Prostate gland (tissue), 2 donors: ENCODE measurements around the gene NINJ2.

Experiments
- POLR2A ChIP-seq: fragments of 450-650 bp; IDR thresholded peaks from one replicate; pipeline ENCODE4 v1.6.1; 2016; ENCODE audit warnings: antibody characterized with exemption, mild to moderate bottlenecking
- POLR2AphosphoS5 ChIP-seq: sonication (generic); formaldehyde crosslinking; IDR thresholded peaks from one replicate; pipeline ENCODE4 v1.6.1; 2017; ENCODE audit warnings: antibody characterized with exemption
- TF ChIP-seq, protein P1 (sequence below), 4 experiments: fragments of 200-600 bp in 2 of 4; fragments of 450-650 bp in 2 of 4; sonication (generic) in 2 of 4; IDR thresholded peaks; 1 replicate in 3 of 4; 2 replicates in 1 of 4; pipeline ENCODE4 v1.5.1; 2016 to 2019; ENCODE audit warnings: antibody characterized with exemption in 4 of 4, mild to moderate bottlenecking in 2 of 4, moderate library complexity in 2 of 4

DNA sequence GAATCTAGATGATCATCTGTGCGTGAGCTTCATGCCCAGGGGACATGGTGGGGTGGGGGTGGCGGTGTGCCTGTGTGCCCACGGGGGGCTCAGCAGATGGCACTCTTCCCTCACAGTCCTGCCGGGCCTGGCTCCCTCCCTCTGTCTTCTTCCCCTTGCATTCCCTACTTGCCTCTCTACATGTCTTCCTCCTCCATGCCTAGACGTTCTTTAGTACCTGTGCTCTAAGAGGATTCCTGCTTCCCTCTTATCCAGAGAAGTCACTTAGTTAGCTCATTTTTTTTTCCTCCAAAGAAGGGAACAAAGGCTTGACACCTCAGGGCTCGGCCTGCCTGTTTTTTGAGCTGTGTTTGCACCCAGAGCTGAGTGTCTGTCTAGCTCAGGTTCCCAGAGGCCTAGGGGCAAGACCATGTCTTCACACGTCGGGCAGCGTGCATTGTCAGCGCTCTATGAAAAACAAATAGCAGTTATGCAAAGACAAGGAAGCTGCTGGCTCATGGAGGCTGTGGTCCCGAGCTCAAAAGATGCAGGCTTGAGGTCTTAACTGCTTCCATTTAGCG, 48.8 kb downstream of the NINJ2 start:
- TF ChIP-seq, protein P1, sequence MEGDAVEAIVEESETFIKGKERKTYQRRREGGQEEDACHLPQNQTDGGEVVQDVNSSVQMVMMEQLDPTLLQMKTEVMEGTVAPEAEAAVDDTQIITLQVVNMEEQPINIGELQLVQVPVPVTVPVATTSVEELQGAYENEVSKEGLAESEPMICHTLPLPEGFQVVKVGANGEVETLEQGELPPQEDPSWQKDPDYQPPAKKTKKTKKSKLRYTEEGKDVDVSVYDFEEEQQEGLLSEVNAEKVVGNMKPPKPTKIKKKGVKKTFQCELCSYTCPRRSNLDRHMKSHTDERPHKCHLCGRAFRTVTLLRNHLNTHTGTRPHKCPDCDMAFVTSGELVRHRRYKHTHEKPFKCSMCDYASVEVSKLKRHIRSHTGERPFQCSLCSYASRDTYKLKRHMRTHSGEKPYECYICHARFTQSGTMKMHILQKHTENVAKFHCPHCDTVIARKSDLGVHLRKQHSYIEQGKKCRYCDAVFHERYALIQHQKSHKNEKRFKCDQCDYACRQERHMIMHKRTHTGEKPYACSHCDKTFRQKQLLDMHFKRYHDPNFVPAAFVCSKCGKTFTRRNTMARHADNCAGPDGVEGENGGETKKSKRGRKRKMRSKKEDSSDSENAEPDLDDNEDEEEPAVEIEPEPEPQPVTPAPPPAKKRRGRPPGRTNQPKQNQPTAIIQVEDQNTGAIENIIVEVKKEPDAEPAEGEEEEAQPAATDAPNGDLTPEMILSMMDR (IDR thresholded peaks at IDR 0.05): peak in 2 of 4 experiments; percentile 9 to 27
- TF ChIP-seq POLR2A: no peak
- no peak for TF ChIP-seq POLR2AphosphoS5
